Activated CD4-positive, CD25-positive, alpha-beta regulatory T cell (primary cell): ENCODE data around the gene ATP8A2.
"Not testable (repeated sequence)": the region's sequence is repeated elsewhere in the genome, so short reads cannot be mapped to it uniquely, and the experiment has no call there.

Source experiments
- DNase-seq, 4 experiments: peaks; one replicate each; lab custom pipeline; 2025; lab: John Stamatoyannopoulos, UW

ATP8A2 gene

GRCh38 chr13:26041444-26041843, 669.7 kb downstream of the ATP8A2 start:
- DNase-seq, result no peak

DNA sequence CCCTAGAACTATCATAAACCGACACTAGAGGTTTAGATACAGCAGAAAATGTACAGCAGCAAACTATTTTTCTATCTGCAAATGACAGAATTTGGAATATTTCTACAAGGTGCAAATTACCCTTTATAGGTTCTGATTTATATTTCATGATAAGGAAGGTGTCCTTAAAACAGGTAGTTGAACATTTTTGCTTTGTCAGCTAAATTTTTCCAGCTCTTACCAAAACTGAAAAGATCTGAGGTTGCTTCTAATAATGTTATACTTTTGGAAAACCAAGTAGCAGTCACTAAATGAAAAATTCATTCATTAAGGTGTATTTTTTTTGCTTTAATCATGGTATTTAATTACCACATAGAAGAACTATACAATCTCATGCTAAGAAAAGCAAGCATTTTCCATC, 671.0 kb downstream of the ATP8A2 start:
- no peak for DNase-seq

- DNase-seq, result no peak
Measured at GRCh38 chr13:26045142-26045541, 673.4 kb downstream of the ATP8A2 start.

DNA sequence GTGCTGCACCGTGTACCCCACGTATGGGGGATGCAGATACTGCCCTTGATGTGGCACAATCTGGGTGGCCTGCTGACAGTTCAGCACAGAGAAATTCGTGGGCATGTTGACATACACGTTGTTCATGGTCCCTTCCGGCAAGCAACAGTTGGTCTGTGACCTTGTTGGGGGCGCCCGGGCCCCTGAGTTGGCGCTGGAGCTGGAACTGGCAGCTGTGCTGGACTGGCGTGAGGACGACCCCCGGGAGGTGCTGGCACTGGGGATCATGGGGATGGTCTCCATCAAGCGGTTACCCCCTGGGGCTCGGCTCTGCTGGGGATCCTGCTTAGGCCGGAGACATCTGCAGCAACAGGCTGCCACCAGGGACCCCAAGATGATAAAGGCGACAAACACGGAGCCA, 674.9 kb downstream of the ATP8A2 start:
- no peak for DNase-seq

- no peak for DNase-seq
Measured at GRCh38 chr13:26047040-26047439, 675.3 kb downstream of the ATP8A2 start.

GRCh38 chr13:26048741-26049140, 677.0 kb downstream of the ATP8A2 start:
- no peak for DNase-seq

GRCh38 chr13:26050568-26051230, 678.9 kb downstream of the ATP8A2 start:
- no peak for DNase-seq

GRCh38 chr13:26051231-26051656, 679.5 kb downstream of the ATP8A2 start:
- DNase-seq, result no peak

DNA sequence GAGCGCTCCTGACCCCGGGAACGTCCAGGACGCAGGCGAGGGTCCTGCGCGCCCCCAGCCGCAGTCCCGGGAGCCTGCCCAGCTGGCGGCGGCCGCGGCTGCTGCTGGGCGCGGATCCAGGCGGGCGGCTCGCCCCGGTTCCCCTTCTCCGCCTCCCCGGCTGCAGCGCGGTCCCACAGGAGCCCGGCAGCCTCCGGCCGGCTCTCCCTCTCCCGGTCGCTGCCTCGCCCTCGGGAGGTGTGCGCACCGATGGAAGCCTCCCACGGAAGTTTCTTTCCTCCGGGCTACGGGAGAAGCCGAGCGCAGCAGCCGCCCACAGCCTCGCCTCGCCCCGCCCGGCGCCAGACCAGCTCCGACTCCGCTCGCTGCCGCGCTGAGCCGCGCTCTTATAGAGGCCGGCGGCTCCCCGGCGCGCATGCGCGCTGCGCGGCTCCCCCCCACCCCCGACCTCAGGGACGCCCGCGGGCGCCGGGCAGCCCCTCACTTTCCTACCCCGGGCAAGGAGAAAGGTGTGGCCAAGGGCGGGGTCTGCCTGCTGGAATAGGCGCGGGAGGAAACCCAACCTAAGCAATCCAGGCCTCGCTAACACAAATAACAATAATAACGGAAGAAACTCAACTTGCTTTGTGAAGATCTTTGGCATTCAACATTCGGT, 680.0 kb downstream of the ATP8A2 start, which contains the start of gene SHISA2:
Gene SHISA2, minus strand, starts transcription at position 360 of the 655 bp plus-strand sequence. CDS start 1,041 bp downstream, outside the sequence.
- DNase-seq, result no peak

DNA sequence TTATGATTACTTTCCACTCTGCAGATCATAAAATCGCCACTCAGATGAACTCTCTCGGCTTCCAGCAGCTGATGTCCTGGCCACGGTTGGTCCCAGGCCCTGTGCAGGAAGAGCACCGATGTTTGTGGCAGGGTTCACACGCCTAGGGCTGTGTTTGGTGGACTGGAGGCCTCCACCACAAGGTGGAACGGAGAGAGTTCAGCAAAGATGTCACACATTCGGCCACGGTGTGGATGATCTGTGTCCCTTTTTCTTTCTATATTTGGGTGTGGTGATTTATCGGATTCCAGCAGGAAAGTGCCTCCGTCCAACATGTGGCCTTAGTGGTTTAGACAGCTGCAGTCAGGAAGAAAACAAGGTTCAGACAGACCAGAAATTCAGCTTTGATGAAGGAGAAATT, 680.6 kb downstream of the ATP8A2 start:
- no peak for DNase-seq

- DNase-seq, result no peak
Measured at GRCh38 chr13:26053418-26053980, 681.7 kb downstream of the ATP8A2 start.

DNA sequence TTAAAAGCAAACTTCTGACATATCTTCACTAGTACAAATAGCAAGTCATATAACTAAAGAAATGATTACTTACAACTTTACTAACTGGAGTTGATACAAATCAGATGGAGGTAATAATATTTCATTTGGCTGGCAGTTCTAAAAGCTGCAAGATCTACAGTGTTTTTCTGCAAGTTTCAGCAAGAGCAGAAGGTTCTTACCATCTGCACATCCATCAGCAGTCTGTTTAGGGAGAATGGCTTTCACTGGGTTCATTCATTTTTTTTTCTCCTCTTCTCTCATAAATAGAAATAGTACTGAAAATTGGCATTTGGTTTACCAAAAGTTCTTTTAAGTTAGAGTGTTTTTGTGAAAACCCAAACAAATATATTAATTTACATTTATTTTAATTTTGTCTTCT, 683.1 kb downstream of the ATP8A2 start:
- DNase-seq, result no peak

GRCh38 chr13:26058704-26059103, 686.9 kb downstream of the ATP8A2 start:
- no peak for DNase-seq

DNA sequence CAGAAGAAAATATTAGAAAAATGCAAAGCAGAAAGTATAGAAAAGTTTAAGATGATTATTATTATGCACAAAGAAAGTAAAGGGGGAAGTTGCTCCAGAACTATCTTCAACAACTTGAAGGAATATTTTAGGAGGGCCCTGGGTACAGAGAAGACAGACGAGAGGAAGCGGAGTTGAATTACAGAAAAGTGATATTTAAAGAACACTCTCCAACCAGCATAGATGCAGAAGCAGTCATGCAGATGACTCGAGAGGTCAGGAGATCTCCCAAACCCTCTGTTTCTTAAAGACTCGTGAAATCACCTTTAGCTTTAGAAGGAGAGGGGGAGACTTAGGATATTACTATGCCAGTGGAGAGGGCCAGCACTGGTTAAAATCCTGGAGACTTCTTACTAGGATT, 688.6 kb downstream of the ATP8A2 start:
- DNase-seq, result no peak

- no peak for DNase-seq
Measured at GRCh38 chr13:26061256-26061655, 689.5 kb downstream of the ATP8A2 start.

DNA sequence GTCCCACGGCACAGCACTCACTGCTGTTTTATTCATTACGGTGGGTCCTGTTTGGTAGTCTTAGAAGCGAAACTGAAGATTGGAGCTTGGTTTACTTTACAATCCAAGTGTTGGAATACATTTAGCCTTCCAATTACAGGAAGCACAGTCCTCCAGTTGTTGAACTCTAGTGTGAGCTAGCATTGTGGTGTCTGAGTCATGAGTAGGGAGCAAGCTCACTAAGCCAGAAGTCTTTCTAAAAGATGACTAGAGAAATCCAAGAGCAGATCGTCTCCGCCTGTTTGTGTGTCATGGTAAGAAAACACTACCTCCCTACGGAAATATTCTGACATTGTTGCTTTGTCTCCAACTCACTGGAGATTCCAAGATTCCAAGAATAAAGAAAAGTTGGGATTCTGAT, 690.2 kb downstream of the ATP8A2 start:
- no peak for DNase-seq

- DNase-seq, result no peak
Measured at GRCh38 chr13:26062853-26063444, 691.2 kb downstream of the ATP8A2 start.

DNA sequence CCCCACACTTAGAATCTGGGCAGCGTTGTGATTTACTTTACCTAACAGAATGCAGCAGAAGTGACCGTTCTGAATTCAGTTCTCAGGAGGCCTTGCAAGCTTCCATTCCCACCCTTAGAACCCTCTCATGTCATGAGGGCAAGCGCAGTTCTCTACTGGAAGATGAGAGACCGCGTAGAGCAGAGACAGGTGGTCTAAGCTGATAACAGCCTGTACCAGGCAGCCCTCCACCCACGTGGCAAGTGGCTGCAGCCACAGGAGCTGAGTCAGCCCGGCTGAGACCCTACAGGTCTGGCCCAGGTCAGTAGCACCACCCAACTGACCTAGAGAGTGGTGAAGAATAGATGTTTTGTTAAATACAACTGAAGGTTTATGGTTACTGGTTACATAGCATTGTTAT, 694.7 kb downstream of the ATP8A2 start:
- not testable (repeated sequence) for DNase-seq

DNA sequence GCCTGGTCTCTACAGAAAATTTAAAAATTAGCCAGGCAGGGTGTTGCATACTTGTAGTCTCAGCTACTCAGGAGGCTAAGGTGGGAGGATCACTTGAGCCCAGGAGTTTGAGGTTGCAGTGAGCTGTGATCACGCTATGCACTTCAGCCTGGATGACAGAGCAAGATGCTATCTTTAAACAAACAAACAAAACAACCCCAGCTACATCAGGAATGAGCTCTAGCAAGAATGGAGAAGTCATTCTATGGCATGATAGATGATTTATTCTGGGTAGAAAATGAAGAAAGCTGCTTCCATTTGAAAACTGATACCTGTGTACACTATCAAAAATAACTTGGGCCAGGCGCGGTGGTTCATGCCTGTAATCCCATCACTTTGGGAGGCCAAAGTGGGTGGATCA, 695.8 kb downstream of the ATP8A2 start:
- DNase-seq, result no peak

- DNase-seq, result not testable (repeated sequence)
Measured at GRCh38 chr13:26068372-26068771, 696.6 kb downstream of the ATP8A2 start.

- not testable (repeated sequence) for DNase-seq
Measured at GRCh38 chr13:26069642-26070041, 697.9 kb downstream of the ATP8A2 start.

DNA sequence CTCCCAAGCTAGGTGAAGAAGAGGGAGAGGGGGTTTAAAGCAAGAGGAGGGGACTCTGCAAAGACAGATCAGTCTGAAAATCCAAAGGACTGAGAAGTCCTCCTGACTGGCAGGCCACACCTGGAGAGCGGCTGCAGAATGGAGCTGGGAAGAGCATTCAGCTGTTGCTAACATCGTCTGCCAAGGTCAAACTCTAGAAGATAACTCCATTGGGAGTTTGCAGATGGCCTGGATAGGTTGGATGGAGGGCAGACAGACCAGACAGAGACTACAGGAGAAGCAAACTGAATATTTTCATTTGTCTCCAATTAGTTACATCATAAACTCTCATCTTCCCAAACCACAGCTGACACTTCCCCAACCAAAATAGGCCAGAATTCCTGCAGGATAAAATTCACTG, 699.9 kb downstream of the ATP8A2 start:
- DNase-seq, result no peak

DNA sequence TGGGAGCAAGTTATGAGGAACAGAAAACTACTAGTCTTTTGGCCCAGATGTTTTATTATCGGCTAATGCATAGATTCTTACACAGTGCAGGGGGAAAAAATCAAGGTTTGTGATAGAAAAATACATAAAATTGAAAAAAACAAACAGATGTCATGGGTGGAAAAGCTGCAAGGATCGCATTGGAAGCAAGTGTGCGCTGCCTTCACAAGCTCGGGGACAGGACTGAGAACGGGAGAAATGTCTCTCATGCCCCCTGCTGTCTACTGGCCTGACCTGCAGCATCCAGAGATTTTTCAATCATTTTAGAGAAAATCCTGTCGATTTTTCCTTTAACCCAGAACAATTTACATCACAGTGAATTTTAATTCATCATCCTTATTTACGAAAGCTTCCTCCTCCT, 700.6 kb downstream of the ATP8A2 start:
- not testable (repeated sequence) for DNase-seq
